DND-41 (cell line): Measurements from ENCODE around the gene MCTP2.
"Not testable (repeated sequence)": the region's sequence is repeated elsewhere in the genome, so short reads cannot be mapped to it uniquely, and the experiment has no call there.

Experiments used
- ATAC-seq: fragments of 200-7000 bp; cut with Tn5 transposase; 3 replicates; pipeline ENCODE4 v1.9.1; 2021; ENCODE audit warnings: low read depth; ENCODE audit not compliant: insufficient read depth
- DNase-seq: peaks from one replicate; pipeline ENCODE4 v3.0.0-alpha.2; 2020
- H2AFZ ChIP-seq: 2 replicates; pipeline ENCODE4 v1.6.0; 2012; ENCODE audit warnings: low read depth, low read length
- H3K27ac ChIP-seq: 2 replicates; pipeline ENCODE4 v1.5.1; 2012; ENCODE audit warnings: low read length, inconsistent platforms
- H3K27me3 ChIP-seq: fragments of 200-600 bp; sonication (generic); 2 replicates; pipeline ENCODE4 v1.6.0; 2012; ENCODE audit warnings: low read length, mild to moderate bottlenecking, inconsistent platforms; ENCODE audit not compliant: insufficient read depth, poor library complexity
- H3K36me3 ChIP-seq: 2 replicates; pipeline ENCODE4 v1.5.1; 2012; ENCODE audit warnings: low read length, inconsistent platforms; ENCODE audit not compliant: insufficient read depth
- H3K4me1 ChIP-seq: 2 replicates; pipeline ENCODE4 v1.5.1; 2012; ENCODE audit warnings: mild to moderate bottlenecking, low read length; ENCODE audit not compliant: insufficient read depth
- H3K4me2 ChIP-seq: 2 replicates; pipeline ENCODE4 v1.6.0; 2012; ENCODE audit warnings: mild to moderate bottlenecking, moderate library complexity, low read length, inconsistent platforms; ENCODE audit not compliant: insufficient read depth
- H3K4me3 ChIP-seq, 2 experiments: fragments of 200-600 bp in 1 of 2; shearing (Covaris generic) in 1 of 2; 2 replicates each; pipeline ENCODE4 v1.5.1; 2012 to 2016; ENCODE audit warnings: inconsistent platforms in 2 of 2, low read length in 2 of 2, mild to moderate bottlenecking in 2 of 2, low read depth in 1 of 2, moderate library complexity in 1 of 2
- H3K79me2 ChIP-seq: 2 replicates; pipeline ENCODE4 v1.6.0; 2012; ENCODE audit warnings: low read length, inconsistent platforms; ENCODE audit not compliant: insufficient read depth
- H3K9ac ChIP-seq: 2 replicates; pipeline ENCODE4 v1.6.0; 2012; ENCODE audit warnings: low read depth, mild to moderate bottlenecking, inconsistent platforms, low read length, moderate library complexity
- H3K9me3 ChIP-seq: 2 replicates; pipeline ENCODE4 v1.5.1; 2012; ENCODE audit warnings: low read length, moderate library complexity, mild to moderate bottlenecking, inconsistent platforms; ENCODE audit not compliant: insufficient read depth, severe bottlenecking
- H4K20me1 ChIP-seq: 2 replicates; pipeline ENCODE4 v1.6.0; 2012; ENCODE audit warnings: low read length; ENCODE audit not compliant: insufficient read depth
- CTCF ChIP-seq: IDR thresholded peaks from 2 replicates; pipeline ENCODE4 v1.5.1; 2012; ENCODE audit warnings: borderline replicate concordance, low read length, moderate library complexity, mild to moderate bottlenecking; ENCODE audit not compliant: poor library complexity, severe bottlenecking; ENCODE audit errors: extremely low read depth
- EZH2 ChIP-seq: IDR thresholded peaks from 3 replicates; pipeline ENCODE4 v1.6.1; 2012; ENCODE audit warnings: borderline replicate concordance, low read depth, mild to moderate bottlenecking, moderate library complexity, low read length, inconsistent platforms; ENCODE audit not compliant: severe bottlenecking

Gene MCTP2

GRCh38 chr15:94493176-94493575 is 261.8 kb downstream of the MCTP2 start:
- H3K27me3 ChIP-seq: no peaks in the 10 kb centered on the region
- H3K9ac ChIP-seq: no peak overlapping the region
- no peaks in the 10 kb centered on the region for H3K79me2 ChIP-seq
- no peaks in the 10 kb centered on the region for H3K4me1 ChIP-seq
- no peaks in the 10 kb centered on the region for H4K20me1 ChIP-seq
- no peak overlapping the region for H2AFZ ChIP-seq
- DNase-seq: no peak
- ATAC-seq: no peak
- H3K36me3 ChIP-seq: no peaks in the 10 kb centered on the region
- no peak overlapping the region for H3K4me2 ChIP-seq
- no peak overlapping the region for H3K4me3 ChIP-seq
- no peak overlapping the region for H3K27ac ChIP-seq
- no peak for TF ChIP-seq EZH2
- no peak for TF ChIP-seq CTCF
- H3K9me3 ChIP-seq: no peaks in the 10 kb centered on the region

GRCh38 chr15:94493586-94493985 is 262.2 kb downstream of the MCTP2 start:
- not testable (repeated sequence) for DNase-seq, H3K27ac ChIP-seq, H3K79me2 ChIP-seq, H2AFZ ChIP-seq, H3K4me2 ChIP-seq, H4K20me1 ChIP-seq, H3K4me1 ChIP-seq, H3K4me3 ChIP-seq, H3K9ac ChIP-seq, H3K9me3 ChIP-seq, H3K36me3 ChIP-seq, ATAC-seq, H3K27me3 ChIP-seq

- no peak overlapping the region for H2AFZ ChIP-seq
- H3K4me2 ChIP-seq: no peak overlapping the region
- DNase-seq (no peak), ATAC-seq (no peak)
- H3K4me1 ChIP-seq: no peaks in the 10 kb centered on the region
- H3K9me3 ChIP-seq: no peaks in the 10 kb centered on the region
- H3K4me3 ChIP-seq: no peak overlapping the region
- no peak overlapping the region for H3K27ac ChIP-seq
- H3K9ac ChIP-seq: no peak overlapping the region
- no peaks in the 10 kb centered on the region for H3K79me2 ChIP-seq
- no peaks in the 10 kb centered on the region for H3K27me3 ChIP-seq
- H3K36me3 ChIP-seq: no peaks in the 10 kb centered on the region
- H4K20me1 ChIP-seq: no peaks in the 10 kb centered on the region
- no peak for TF ChIP-seq EZH2
- no peak for TF ChIP-seq CTCF
Measured at GRCh38 chr15:94494732-94495131, 263.4 kb downstream of the MCTP2 start.

- Histone ChIP-seq H3K79me2 (no peaks in the 10 kb centered on the region), H3K27me3 (no peaks in the 10 kb centered on the region), H3K4me3 (no peak overlapping the region), H2AFZ (no peak overlapping the region), H3K4me2 (no peak overlapping the region), H3K27ac (no peak overlapping the region), H3K4me1 (no peaks in the 10 kb centered on the region), H3K36me3 (no peaks in the 10 kb centered on the region), H3K9ac (no peak overlapping the region), H3K9me3 (no peaks in the 10 kb centered on the region), H4K20me1 (no peaks in the 10 kb centered on the region)
- DNase-seq (no peak), ATAC-seq (no peak)
- no peak for TF ChIP-seq CTCF
- TF ChIP-seq EZH2: no peak
Measured at GRCh38 chr15:94503293-94503692, 271.9 kb downstream of the MCTP2 start.
